Islet of Langerhans (tissue), 1 donor: ENCODE results near the gene GRB14.
A peak's percentile ranks its signal among the peaks of the same experiment; 100 is the strongest.

Experiments
- FAIRE-seq: peaks from one replicate; lab custom pipeline; 2011; peaks lifted over from hg19 to GRCh38; lab: Jason Lieb, UNC

Gene GRB14

GRCh38 chr2:164613321-164613982 lies 7.8 kb downstream of the GRB14 start:
- no peak for FAIRE-seq

GRCh38 chr2:164609790-164610189 lies 11.5 kb downstream of the GRB14 start:
- no peak for FAIRE-seq

- no peak for FAIRE-seq
These were observed 14.7 kb downstream of the GRB14 start for GRCh38 chr2:164606557-164606956.

- no peak for FAIRE-seq
These were observed 16.0 kb downstream of the GRB14 start for GRCh38 chr2:164605295-164605694.

GRCh38 chr2:164600763-164601162 lies 20.5 kb downstream of the GRB14 start:
- FAIRE-seq: no peak

- FAIRE-seq: peak; percentile 96
These were observed 21.2 kb downstream of the GRB14 start for GRCh38 chr2:164599954-164600589.

- no peak for FAIRE-seq
These were observed 23.3 kb downstream of the GRB14 start for GRCh38 chr2:164597983-164598382.

GRCh38 chr2:164595031-164595430 lies 26.3 kb downstream of the GRB14 start:
- FAIRE-seq: no peak

- FAIRE-seq: no peak
These were observed 27.3 kb downstream of the GRB14 start for GRCh38 chr2:164593959-164594358.

- no peak for FAIRE-seq
These were observed 27.7 kb downstream of the GRB14 start for GRCh38 chr2:164593541-164593940.

- FAIRE-seq: no peak
These were observed 31.8 kb downstream of the GRB14 start for GRCh38 chr2:164589522-164589921.

GRCh38 chr2:164581050-164581449 lies 40.2 kb downstream of the GRB14 start:
- no peak for FAIRE-seq

GRCh38 chr2:164574931-164575330 lies 46.4 kb downstream of the GRB14 start:
- peak; percentile 36 for FAIRE-seq

- no peak for FAIRE-seq
These were observed 50.8 kb downstream of the GRB14 start for GRCh38 chr2:164570475-164570874.

GRCh38 chr2:164569378-164569777 lies 51.9 kb downstream of the GRB14 start:
- FAIRE-seq: peak; percentile 90

GRCh38 chr2:164568317-164568716 lies 53.0 kb downstream of the GRB14 start:
- FAIRE-seq: no peak

- FAIRE-seq: peak; percentile 60
These were observed 53.8 kb downstream of the GRB14 start for GRCh38 chr2:164567335-164567989.

GRCh38 chr2:164565359-164565758 lies 55.9 kb downstream of the GRB14 start:
- FAIRE-seq: no peak

GRCh38 chr2:164562666-164563065 lies 58.6 kb downstream of the GRB14 start:
- FAIRE-seq: no peak

GRCh38 chr2:164561991-164562390 lies 59.3 kb downstream of the GRB14 start:
- no peak for FAIRE-seq

- FAIRE-seq: no peak
These were observed 59.9 kb downstream of the GRB14 start for GRCh38 chr2:164561416-164561815.

- FAIRE-seq: no peak
These were observed 60.4 kb downstream of the GRB14 start for GRCh38 chr2:164560902-164561301.

GRCh38 chr2:164560181-164560792 lies 61.0 kb downstream of the GRB14 start:
- FAIRE-seq: peak; percentile 99
